ENCODE results near the gene ERP27. TPM values are rescaled to one million over a fixed set of nuclear protein-coding genes. Genes with fewer than 3 reads are reported as not detected.

ERP27 gene
- total RNA-seq, 8 experiments from 2014 or later, result 0.15 to 1.9 (median 0.36) TPM; not detected in 4

GRCh38 chr12:14946861-14947260, 8.5 kb upstream of the ERP27 start:
- ATAC-seq (replicated peaks in 6 of 8), result no peak
- Histone ChIP-seq H3K4me3 (no peak overlapping the region), H3K4me1 (replicated peaks in 1 of 2) (peaks cover 0 to 4% of the 10 kb centered on the region in 2 donors), H3K27ac (no peak overlapping the region)
- in situ Hi-C loops (cut with MboI; ENCODE audit: low pct_unique_long_range_greater_than_20kb in 2 of 9, low sequenced_read_pairs in 9 of 9, unreplicated experiment in 9 of 9), result no loop called here
- WGBS, 10 experiments, result 90 to 100% (median 100%) methylated on average over 1 of the region's 1 CpG; no CpG with 5 or more reads in 5 of the 10 experiments

- peaks cover 0 to 4% of the 10 kb centered on the region in 2 donors for H3K4me1 ChIP-seq (replicated peaks in 1 of 2)
- WGBS, 10 experiments, result 0 to 100% (median 71%) methylated on average over 1 to 2 of the region's 2 CpGs; no CpG with 5 or more reads in 2 of the 10 experiments
- ATAC-seq (replicated peaks in 6 of 8), result peak in 1 of 8 experiments; percentile 20
- no peak overlapping the region for H3K27ac ChIP-seq
- in situ Hi-C loops (cut with MboI; ENCODE audit: low pct_unique_long_range_greater_than_20kb in 2 of 9, low sequenced_read_pairs in 9 of 9, unreplicated experiment in 9 of 9), result no loop called here
- H3K4me3 ChIP-seq, result no peak overlapping the region
These were observed 7.8 kb upstream of the ERP27 start for GRCh38 chr12:14946162-14946561.

- Histone ChIP-seq H3K4me3 (no peak overlapping the region), H3K4me1 (replicated peaks in 1 of 2) (no peaks in the 10 kb centered on the region), H3K27ac (no peak overlapping the region)
- no peak for ATAC-seq (replicated peaks in 6 of 8)
- WGBS, 10 experiments, result 40 to 100% (median 79%) methylated on average over 1 to 8 of the region's 12 CpGs; no CpG with 5 or more reads in 1 of the 10 experiments
- in situ Hi-C loops (cut with MboI; ENCODE audit: low pct_unique_long_range_greater_than_20kb in 2 of 9, low sequenced_read_pairs in 9 of 9, unreplicated experiment in 9 of 9), result no loop called here
These were observed 4.0 kb upstream of the ERP27 start for GRCh38 chr12:14942196-14942931.

- no peak overlapping the region for H3K4me3 ChIP-seq
- 80 to 100% (median 91%) methylated on average over 1 to 2 of the region's 2 CpGs; no CpG with 5 or more reads in 2 of the 10 experiments for WGBS, 10 experiments
- H3K4me1 ChIP-seq (replicated peaks in 1 of 2), result no peaks in the 10 kb centered on the region
- no peak for ATAC-seq (replicated peaks in 6 of 8)
- in situ Hi-C loops (cut with MboI; ENCODE audit: low pct_unique_long_range_greater_than_20kb in 2 of 9, low sequenced_read_pairs in 9 of 9, unreplicated experiment in 9 of 9), result no loop called here
- H3K27ac ChIP-seq, result no peak overlapping the region
These were observed 3.0 kb upstream of the ERP27 start for GRCh38 chr12:14941369-14941768.

- Histone ChIP-seq H3K4me3 (no peak overlapping the region), H3K4me1 (replicated peaks in 1 of 2) (peaks cover 0 to 2% of the 10 kb centered on the region in 2 donors), H3K27ac (no peak overlapping the region)
- 0 to 67% (median 0%) methylated on average over 1 of the region's 1 CpG; no CpG with 5 or more reads in 7 of the 10 experiments for WGBS, 10 experiments
- peak in 1 of 8 experiments; percentile 43 for ATAC-seq (replicated peaks in 6 of 8)
- in situ Hi-C loops (cut with MboI; ENCODE audit: low pct_unique_long_range_greater_than_20kb in 2 of 9, low sequenced_read_pairs in 9 of 9, unreplicated experiment in 9 of 9), result no loop called here
These were observed 648 bp downstream of the ERP27 start for GRCh38 chr12:14937689-14938088.

GRCh38 chr12:14937014-14937413, 1.3 kb downstream of the ERP27 start:
- WGBS, 10 experiments, result 60 to 100% (median 68%) methylated on average over 1 to 3 of the region's 3 CpGs; no CpG with 5 or more reads in 3 of the 10 experiments
- Histone ChIP-seq H3K4me3 (no peak overlapping the region), H3K27ac (no peak overlapping the region), H3K4me1 (replicated peaks in 1 of 2) (peaks cover 0 to 2% of the 10 kb centered on the region in 2 donors)
- no peak for ATAC-seq (replicated peaks in 6 of 8)
- in situ Hi-C loops (cut with MboI; ENCODE audit: low pct_unique_long_range_greater_than_20kb in 2 of 9, low sequenced_read_pairs in 9 of 9, unreplicated experiment in 9 of 9), result no loop called here

- no peak for ATAC-seq (replicated peaks in 6 of 8)
- H3K4me1 ChIP-seq (replicated peaks in 1 of 2), result peaks cover 0 to 2% of the 10 kb centered on the region in 2 donors
- WGBS, 10 experiments, result 48 to 100% (median 79%) methylated on average over 1 to 6 of the region's 6 CpGs; no CpG with 5 or more reads in 2 of the 10 experiments
- in situ Hi-C loops (cut with MboI; ENCODE audit: low pct_unique_long_range_greater_than_20kb in 2 of 9, low sequenced_read_pairs in 9 of 9, unreplicated experiment in 9 of 9), result no loop called here
- H3K4me3 ChIP-seq, result no peak overlapping the region
- H3K27ac ChIP-seq, result no peak overlapping the region
These were observed 2.0 kb downstream of the ERP27 start for GRCh38 chr12:14936224-14936861.

- peak in 1 of 8 experiments; percentile 29 for ATAC-seq (replicated peaks in 6 of 8)
- H3K4me1 ChIP-seq (replicated peaks in 1 of 2), result peaks cover 0 to 2% of the 10 kb centered on the region in 2 donors
- in situ Hi-C loops (cut with MboI; ENCODE audit: low pct_unique_long_range_greater_than_20kb in 2 of 9, low sequenced_read_pairs in 9 of 9, unreplicated experiment in 9 of 9), result no loop called here
- WGBS, 10 experiments, result 15 to 100% (median 70%) methylated on average over 1 to 4 of the region's 4 CpGs
- no peak overlapping the region for H3K27ac ChIP-seq
- no peak overlapping the region for H3K4me3 ChIP-seq
These were observed 3.3 kb downstream of the ERP27 start for GRCh38 chr12:14935031-14935430.

GRCh38 chr12:14934511-14934910, 3.8 kb downstream of the ERP27 start:
- in situ Hi-C loops (cut with MboI; ENCODE audit: low pct_unique_long_range_greater_than_20kb in 2 of 9, low sequenced_read_pairs in 9 of 9, unreplicated experiment in 9 of 9), result no loop called here
- no peak overlapping the region for H3K4me3 ChIP-seq
- WGBS, 10 experiments, result 67 to 100% (median 97%) methylated on average over 1 to 2 of the region's 2 CpGs; no CpG with 5 or more reads in 2 of the 10 experiments
- H3K4me1 ChIP-seq (replicated peaks in 1 of 2), result peaks cover 0 to 2% of the 10 kb centered on the region in 2 donors
- ATAC-seq (replicated peaks in 6 of 8), result no peak
- no peak overlapping the region for H3K27ac ChIP-seq

- ATAC-seq (replicated peaks in 6 of 8), result no peak
- Histone ChIP-seq H3K27ac (no peak overlapping the region), H3K4me3 (no peak overlapping the region), H3K4me1 (replicated peaks in 1 of 2) (peaks cover 0 to 2% of the 10 kb centered on the region in 2 donors)
- 68 to 96% (median 89%) methylated on average over 4 to 7 of the region's 7 CpGs for WGBS, 10 experiments
- in situ Hi-C loops (cut with MboI; ENCODE audit: low pct_unique_long_range_greater_than_20kb in 2 of 9, low sequenced_read_pairs in 9 of 9, unreplicated experiment in 9 of 9), result no loop called here
These were observed 6.4 kb downstream of the ERP27 start for GRCh38 chr12:14931791-14932560.

GRCh38 chr12:14931359-14931758, 7.0 kb downstream of the ERP27 start:
- WGBS, 10 experiments, result 20 to 98% (median 78%) methylated on average over 3 to 4 of the region's 4 CpGs; no CpG with 5 or more reads in 2 of the 10 experiments
- in situ Hi-C loops (cut with MboI; ENCODE audit: low pct_unique_long_range_greater_than_20kb in 2 of 9, low sequenced_read_pairs in 9 of 9, unreplicated experiment in 9 of 9), result no loop called here

GRCh38 chr12:14930299-14930698, 8.0 kb downstream of the ERP27 start:
- Histone ChIP-seq H3K4me3 (no peak overlapping the region), H3K27ac (no peak overlapping the region), H3K4me1 (replicated peaks in 1 of 2) (peaks cover 0 to 2% of the 10 kb centered on the region in 2 donors)
- no peak for ATAC-seq (replicated peaks in 6 of 8)
- in situ Hi-C loops (cut with MboI; ENCODE audit: low pct_unique_long_range_greater_than_20kb in 2 of 9, low sequenced_read_pairs in 9 of 9, unreplicated experiment in 9 of 9), result no loop called here

More at GRCh38 chr12:14931359-14931758, 7.0 kb downstream of the ERP27 start:
- Histone ChIP-seq H3K27ac (no peak overlapping the region), H3K4me3 (no peak overlapping the region), H3K4me1 (replicated peaks in 1 of 2) (peaks cover 0 to 2% of the 10 kb centered on the region in 2 donors)
- no peak for ATAC-seq (replicated peaks in 6 of 8)

- in situ Hi-C loops (cut with MboI; ENCODE audit: low pct_unique_long_range_greater_than_20kb in 2 of 9, low sequenced_read_pairs in 9 of 9, unreplicated experiment in 9 of 9), result no loop called here
These were observed 9.4 kb downstream of the ERP27 start for GRCh38 chr12:14928931-14929330.

More at GRCh38 chr12:14928931-14929330, 9.4 kb downstream of the ERP27 start:
- peak in 2 of 8 experiments; percentile 47 to 57 for ATAC-seq (replicated peaks in 6 of 8)
- 14 to 100% (median 75%) methylated on average over 1 to 4 of the region's 4 CpGs; no CpG with 5 or more reads in 4 of the 10 experiments for WGBS, 10 experiments
- no peaks in the 10 kb centered on the region for H3K4me1 ChIP-seq (replicated peaks in 1 of 2)
- no peak overlapping the region for H3K4me3 ChIP-seq
- no peak overlapping the region for H3K27ac ChIP-seq
